Measurements from ENCODE around the gene MSLN.

Gene MSLN

GRCh38 chr16:723695-724094, 36.8 kb upstream of the MSLN start:
- DNase-seq: no peak

GRCh38 chr16:724188-725040, 36.1 kb upstream of the MSLN start:
- no peak for DNase-seq

GRCh38 chr16:725041-725376, 35.5 kb upstream of the MSLN start:
- DNase-seq: no peak

- DNase-seq: no peak
Measured at GRCh38 chr16:725463-726187, 34.9 kb upstream of the MSLN start.

GRCh38 chr16:726188-726437, 34.4 kb upstream of the MSLN start:
- no peak for DNase-seq

- DNase-seq: no peak
Measured at GRCh38 chr16:726438-727290, 33.9 kb upstream of the MSLN start, which contains the start of the genes CCDC78 and HAGHL. CCDC78 (minus strand) TSS chr16:726443; CDS start chr16:726367, 76 bp downstream. HAGHL (plus strand) TSS chr16:727106; CDS start chr16:727510, 404 bp downstream.

- no peak for DNase-seq
Measured at GRCh38 chr16:727291-727977, 33.1 kb upstream of the MSLN start.

GRCh38 chr16:728131-728889, 32.2 kb upstream of the MSLN start:
- DNase-seq: no peak

GRCh38 chr16:728890-729744, 31.4 kb upstream of the MSLN start:
- no peak for DNase-seq

- DNase-seq: no peak
Measured at GRCh38 chr16:729768-730665, 30.5 kb upstream of the MSLN start.

GRCh38 chr16:730666-731509, 29.6 kb upstream of the MSLN start:
- no peak for DNase-seq

- DNase-seq: no peak
Measured at GRCh38 chr16:732332-732731, 28.2 kb upstream of the MSLN start.

- no peak for DNase-seq
Measured at GRCh38 chr16:732936-733335, 27.6 kb upstream of the MSLN start.

- no peak for DNase-seq
Measured at GRCh38 chr16:733382-734207, 26.9 kb upstream of the MSLN start.

- DNase-seq: no peak
Measured at GRCh38 chr16:734208-734980, 26.1 kb upstream of the MSLN start.

- DNase-seq: no peak
Measured at GRCh38 chr16:734981-735881, 25.3 kb upstream of the MSLN start.
